HEK293T (cell line): ENCODE data around the gene FUT8.

Source experiments
- BHLHE40 ChIP-seq: fragments of 450-650 bp; IDR thresholded peaks from 2 replicates; pipeline ENCODE4 v1.6.1; 2016; ENCODE audit warnings: mild to moderate bottlenecking, moderate library complexity, borderline replicate concordance
- CTBP1 ChIP-seq: fragments of 450-650 bp; IDR thresholded peaks from 2 replicates; pipeline ENCODE4 v1.6.1; 2016; ENCODE audit warnings: borderline replicate concordance
- ELF4 ChIP-seq: fragments of 450-650 bp; IDR thresholded peaks from 2 replicates; pipeline ENCODE4 v1.6.1; 2017; ENCODE audit warnings: antibody characterized with exemption
- FOXA1 ChIP-seq: fragments of 450-650 bp; IDR thresholded peaks from 2 replicates; pipeline ENCODE4 v1.6.1; 2016; ENCODE audit warnings: mild to moderate bottlenecking
- FOXK2 ChIP-seq: fragments of 450-650 bp; IDR thresholded peaks from 2 replicates; pipeline ENCODE4 v1.6.1; 2016; ENCODE audit warnings: mild to moderate bottlenecking
- FOXM1 ChIP-seq: fragments of 450-650 bp; IDR thresholded peaks from 2 replicates; pipeline ENCODE4 v1.6.1; 2017; ENCODE audit warnings: mild to moderate bottlenecking, borderline replicate concordance
- HDGF ChIP-seq: fragments of 450-650 bp; IDR thresholded peaks from 2 replicates; pipeline ENCODE4 v1.6.1; 2017; ENCODE audit warnings: antibody characterized with exemption, borderline replicate concordance
- L3MBTL2 ChIP-seq: fragments of 450-650 bp; conservative IDR thresholded peaks from 2 replicates; pipeline ENCODE4 v1.6.1; 2016; ENCODE audit warnings: mild to moderate bottlenecking
- PKNOX1 ChIP-seq: fragments of 450-650 bp; IDR thresholded peaks from 2 replicates; pipeline ENCODE4 v1.6.1; 2016
- SP1 ChIP-seq: fragments of 450-650 bp; IDR thresholded peaks from 2 replicates; pipeline ENCODE4 v1.6.1; 2017
- SUZ12 ChIP-seq: fragments of 450-650 bp; IDR thresholded peaks from 2 replicates; pipeline ENCODE4 v1.6.1; 2016; ENCODE audit warnings: mild to moderate bottlenecking
- TARDBP ChIP-seq: fragments of 450-650 bp; IDR thresholded peaks from 2 replicates; pipeline ENCODE4 v1.6.1; 2016
- ZNF384 ChIP-seq: fragments of 450-650 bp; IDR thresholded peaks from 2 replicates; pipeline ENCODE4 v1.6.1; 2016

- TF ChIP-seq ELF4 (no peak), TARDBP (no peak), FOXK2 (no peak), PKNOX1 (no peak), L3MBTL2 (no peak), FOXA1 (no peak), SUZ12 (no peak), HDGF (no peak), BHLHE40 (no peak), SP1 (no peak), ZNF384 (no peak), FOXM1 (no peak), CTBP1 (no peak)
These were observed 342.8 kb downstream of the FUT8 start for GRCh38 chr14:65755331-65755730.
